Spleen (tissue), 11 donors: ENCODE results near the gene SLC4A2. TPM values are rescaled to one million over a fixed set of nuclear protein-coding genes. Genes with fewer than 3 reads are reported as not detected.

Experiments
- DNase-seq: peaks from one replicate; pipeline ENCODE4 v3.0.0-alpha.2; 2020
- H3K27ac ChIP-seq, 8 donors: fragments of 200-600 bp; sonication (generic) in 7 of 8; 1 replicate in 4 of 8; 2 replicates in 4 of 8; pipeline versions ENCODE4 v1.5.0 to v1.8.0; 2016 to 2021; ENCODE audit warnings: inconsistent platforms in 4 of 8, mild to moderate bottlenecking in 4 of 8, moderate library complexity in 1 of 8
- H3K27me3 ChIP-seq, 7 donors: fragments of 200-600 bp; sonication (generic) in 6 of 7; replicated peaks in 1 of 7; 1 replicate in 4 of 7; 2 replicates in 3 of 7; pipeline versions ENCODE4 v1.5.0 to v1.8.0; 2016 to 2021; ENCODE audit warnings: inconsistent platforms in 3 of 7, mild to moderate bottlenecking in 1 of 7
- H3K36me3 ChIP-seq, 6 donors: fragments of 200-600 bp; sonication (generic) in 5 of 6; 1 replicate in 4 of 6; 2 replicates in 2 of 6; pipeline versions ENCODE4 v1.5.0 to v1.8.0; 2016 to 2021; ENCODE audit warnings: inconsistent platforms in 2 of 6
- H3K4me1 ChIP-seq, 6 donors: fragments of 200-600 bp; sonication (generic) in 5 of 6; 1 replicate in 3 of 6; 2 replicates in 3 of 6; pipeline versions ENCODE4 v1.5.0 to v1.8.0; 2016 to 2021; ENCODE audit warnings: inconsistent platforms in 3 of 6
- H3K4me3 ChIP-seq, 8 donors: fragments of 200-600 bp; sonication (generic) in 7 of 8; 1 replicate in 4 of 8; 2 replicates in 4 of 8; pipeline versions ENCODE4 v1.5.0 to v1.8.0; 2016 to 2021; ENCODE audit warnings: inconsistent platforms in 4 of 8, mild to moderate bottlenecking in 4 of 8, moderate library complexity in 2 of 8
- H3K9me3 ChIP-seq, 8 donors: fragments of 200-600 bp; sonication (generic) in 7 of 8; 1 replicate in 4 of 8; 2 replicates in 4 of 8; pipeline versions ENCODE4 v1.5.0 to v1.8.0; 2016 to 2021; ENCODE audit warnings: inconsistent platforms in 4 of 8
- CTCF ChIP-seq, 11 experiments: fragments of 200-600 bp in 7 of 11; fragments of 450-650 bp in 4 of 11; sonication (generic) in 4 of 11; IDR thresholded peaks in 8 of 11; conservative IDR thresholded peaks in 3 of 11; 1 replicate in 7 of 11; 2 replicates in 4 of 11; pipeline versions ENCODE4 v1.4.0 to v1.8.0; 2016 to 2021; ENCODE audit warnings: antibody characterized with exemption in 11 of 11, inconsistent platforms in 4 of 11, mild to moderate bottlenecking in 1 of 11
- POLR2A ChIP-seq, 3 donors: fragments of 450-650 bp; IDR thresholded peaks; one replicate each; pipeline ENCODE4 v1.5.1; 2017; ENCODE audit warnings: antibody characterized with exemption in 3 of 3, mild to moderate bottlenecking in 1 of 3
- POLR2AphosphoS5 ChIP-seq, 3 donors: sonication (generic); formaldehyde crosslinking; IDR thresholded peaks; one replicate each; pipeline ENCODE4 v1.5.1; 2017; ENCODE audit warnings: antibody characterized with exemption in 3 of 3
- WGBS, 5 donors: extraction: QIAGEN DNeasy Blood & Tissue Kit in 3 of 5; methylation state at CpG; one replicate each; pipeline versions ENCODE4 v1.1.5 to v1.1.7; 2013 to 2018; 5-methylcytosine and 5-hydroxymethylcytosine counted together
- intact Hi-C: fragments of 100-400 bp; cut with DNase I; formaldehyde crosslinking; loops from one replicate; pipeline ENCODE4 v1.15.0; 2023; ENCODE audit warnings: low total_unique reads
- polyA plus RNA-seq, 3 donors: library from polyadenylated mRNA; stranded (reverse); fragments of 200-250 nt; gene quantifications; one replicate each; pipeline ENCODE4 v1.2.1, GENCODE V29; 2013
- total RNA-seq, 7 donors: library from RNA; depleted of rRNA in 3 of 7; stranded (reverse); fragments of >200 nt in 3 of 7; fragmentation: NEBNext Ultra II Directional in 4 of 7; extraction: Animal tissue kit (Norgen Biotek cat#: 25700) in 4 of 7; gene quantifications; one replicate each; pipeline versions ENCODE4 v1.1.0 to v1.2.1, GENCODE V29; 2016 to 2021
- donor health status: healthy with polysubstance abuse.
- donor health status: DM: no; HTN: no; CAD: no; lungs with moderate emphysema.
- donor health status: DM: no; HTN: no; CAD: no.
- donor health status: Bipolar disorder and iron deficiency.
- donor health status: healthy.
- donor health status: DM: no; HTN: no; CAD: no.
- donor health status: DM: yes; HTN: yes; CAD: no.

Gene SLC4A2
- total and polyA plus RNA-seq, 10 donors = 43.9 to 122 (median 90.9) TPM

GRCh38 chr7:151056283-151056665, 3.1 kb upstream of the SLC4A2 start:
- intact Hi-C loops = no loop called here
- H3K4me1 ChIP-seq = peaks cover 14 to 72% (median 49%) of the 10 kb centered on the region in 6 donors
- 87 to 99% (median 92%) methylated on average over 6 of the region's 6 CpGs for WGBS, 5 donors

GRCh38 chr7:151056666-151057505, 2.5 kb upstream of the SLC4A2 start:
- peaks cover 15 to 72% (median 53%) of the 10 kb centered on the region in 6 donors for H3K4me1 ChIP-seq
- peak overlapping the region; percentile 67 to 99 (median 87) for H3K4me3 ChIP-seq
- no peaks in the 10 kb centered on the region for H3K9me3 ChIP-seq
- peak; percentile 85 for DNase-seq
- TF ChIP-seq POLR2AphosphoS5 (IDR thresholded peaks at IDR 0.05) (no peak), CTCF (IDR thresholded peaks at IDR 0.05 in 8 of 11, conservative IDR thresholded peaks at IDR 0.05 in 3 of 11) (no peak), POLR2A (IDR thresholded peaks at IDR 0.05) (no peak)
- peak overlapping the region in 4 of 8 donors; percentile 3 to 94 (median 92) for H3K27ac ChIP-seq
- peaks cover 0 to 9% (median 0%) of the 10 kb centered on the region in 7 donors for H3K27me3 ChIP-seq
- intact Hi-C loops = no loop called here
- WGBS, 5 donors = 51 to 56% (median 53%) methylated on average over 29 of the region's 29 CpGs
- H3K36me3 ChIP-seq = peaks cover 0 to 35% (median 0%) of the 10 kb centered on the region in 6 donors

More at GRCh38 chr7:151056283-151056665, 3.1 kb upstream of the SLC4A2 start:
- TF ChIP-seq POLR2AphosphoS5 (IDR thresholded peaks at IDR 0.05) (no peak), POLR2A (IDR thresholded peaks at IDR 0.05) (no peak), CTCF (IDR thresholded peaks at IDR 0.05 in 8 of 11, conservative IDR thresholded peaks at IDR 0.05 in 3 of 11) (no peak)
- H3K36me3 ChIP-seq = peaks cover 0 to 32% (median 0%) of the 10 kb centered on the region in 6 donors
- H3K4me3 ChIP-seq = no peak overlapping the region
- no peak for DNase-seq
- no peak overlapping the region for H3K27ac ChIP-seq
- H3K27me3 ChIP-seq = peaks cover 0 to 15% (median under 1%) of the 10 kb centered on the region in 7 donors
- H3K9me3 ChIP-seq = no peaks in the 10 kb centered on the region

GRCh38 chr7:151057506-151057988, 1.8 kb upstream of the SLC4A2 start, which contains the start of gene CDK5:
CDK5 (minus strand) TSS chr7:151057897; CDS start chr7:151057848, 49 bp downstream.
- Histone ChIP-seq H3K27me3 (peaks cover 0 to 2% (median 0%) of the 10 kb centered on the region in 7 donors), H3K4me3 (peak within 1 kb of the TSS; percentile 67 to 99 (median 87)), H3K27ac (peak within 1 kb of the TSS; percentile 87 to 96 (median 92)), H3K4me1 (peaks cover 15 to 75% (median 55%) of the 10 kb centered on the region in 6 donors), H3K36me3 (peaks cover 0 to 41% (median 2%) of the 10 kb centered on the region in 6 donors), H3K9me3 (no peaks in the 10 kb centered on the region)
- intact Hi-C loops = no loop called here
- WGBS, 5 donors = 0 to 1% (median 0%) methylated on average over 27 to 30 of the region's 30 CpGs
- no peak for DNase-seq
- TF ChIP-seq CTCF (IDR thresholded peaks at IDR 0.05 in 8 of 11, conservative IDR thresholded peaks at IDR 0.05 in 3 of 11) (no peak), POLR2AphosphoS5 (IDR thresholded peaks at IDR 0.05) (no peak), POLR2A (IDR thresholded peaks at IDR 0.05) (no peak)
